ENCODE measurements around the gene AP5Z1. TPM values are rescaled to one million over a fixed set of nuclear protein-coding genes. Genes with fewer than 3 reads are reported as not detected.
A peak's percentile ranks its signal among the peaks of the same experiment; 100 is the strongest.

The AP5Z1 gene
- total RNA-seq, 1 experiment from 2014 or later, result 44.0 TPM

DNA sequence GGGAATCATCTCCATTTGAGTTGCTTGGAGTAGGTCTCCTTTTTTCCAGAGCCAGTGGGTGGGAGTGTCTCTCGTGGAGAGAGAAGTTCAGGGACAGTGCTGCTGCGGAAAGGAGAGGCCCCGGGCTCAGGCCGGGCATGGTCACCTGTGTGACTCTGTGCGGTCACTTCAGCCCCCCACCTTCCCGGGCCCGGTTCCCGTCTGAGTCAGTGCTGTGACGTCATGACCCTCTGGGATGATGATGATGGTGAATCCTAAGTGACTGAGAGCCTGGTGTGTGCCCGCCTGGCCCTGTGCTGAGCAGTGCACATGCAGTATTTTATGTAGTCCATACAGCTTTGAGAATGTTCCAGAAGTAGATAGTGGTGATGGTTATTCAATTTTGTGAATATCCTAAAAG lies 32.6 kb upstream of the AP5Z1 start:
- Histone ChIP-seq H3F3A (ENCODE audit: insufficient read depth, low read depth) (peaks cover 50% of the 10 kb centered on the region), H3K36me3 (ENCODE audit: low read depth) (peaks cover 26% of the 10 kb centered on the region), H3K27me3 (ENCODE audit: insufficient read depth, low read depth) (no peaks in the 10 kb centered on the region), H2AFZ (no peak overlapping the region), H3K4me1 (replicated peaks; ENCODE audit: insufficient read depth) (peaks cover 48% of the 10 kb centered on the region), H3K9me2 (ENCODE audit: insufficient read depth) (no peaks in the 10 kb centered on the region), H3K79me2 (ENCODE audit: low read depth) (peaks cover 72% of the 10 kb centered on the region), H3K4me3 (no peak overlapping the region), H3K27ac (peak overlapping the region; percentile 93), H4K20me1 (ENCODE audit: insufficient read depth) (peaks cover 13% of the 10 kb centered on the region; the same call in 1 of the 2 replicates), H3K9me3 (ENCODE audit: insufficient read depth, low read depth) (no peaks in the 10 kb centered on the region), H3K4me2 (peak overlapping the region; percentile 66; the same call in 1 of the 2 replicates)
- intact Hi-C loops (cut with micrococcal nuclease; ENCODE audit: unreplicated experiment), result no loop called here
- ChIA-PET POLR2A (ENCODE audit: unreplicated experiment) (no interaction called here), CTCF (interaction anchor here (0.7 kb wide), 1 partner anchor 1870 kb away, joined by 3 read pairs; no protein-coding TSS in a partner anchor)
- no peak for DNase-seq
- BruUV-seq (replicated peaks), result no TSS peak
- TF ChIP-seq, protein P1, sequence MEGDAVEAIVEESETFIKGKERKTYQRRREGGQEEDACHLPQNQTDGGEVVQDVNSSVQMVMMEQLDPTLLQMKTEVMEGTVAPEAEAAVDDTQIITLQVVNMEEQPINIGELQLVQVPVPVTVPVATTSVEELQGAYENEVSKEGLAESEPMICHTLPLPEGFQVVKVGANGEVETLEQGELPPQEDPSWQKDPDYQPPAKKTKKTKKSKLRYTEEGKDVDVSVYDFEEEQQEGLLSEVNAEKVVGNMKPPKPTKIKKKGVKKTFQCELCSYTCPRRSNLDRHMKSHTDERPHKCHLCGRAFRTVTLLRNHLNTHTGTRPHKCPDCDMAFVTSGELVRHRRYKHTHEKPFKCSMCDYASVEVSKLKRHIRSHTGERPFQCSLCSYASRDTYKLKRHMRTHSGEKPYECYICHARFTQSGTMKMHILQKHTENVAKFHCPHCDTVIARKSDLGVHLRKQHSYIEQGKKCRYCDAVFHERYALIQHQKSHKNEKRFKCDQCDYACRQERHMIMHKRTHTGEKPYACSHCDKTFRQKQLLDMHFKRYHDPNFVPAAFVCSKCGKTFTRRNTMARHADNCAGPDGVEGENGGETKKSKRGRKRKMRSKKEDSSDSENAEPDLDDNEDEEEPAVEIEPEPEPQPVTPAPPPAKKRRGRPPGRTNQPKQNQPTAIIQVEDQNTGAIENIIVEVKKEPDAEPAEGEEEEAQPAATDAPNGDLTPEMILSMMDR (conservative IDR thresholded peaks at IDR 0.05), result no peak
- TF ChIP-seq EZH2 (IDR thresholded peaks at IDR 0.05; ENCODE audit: low read depth), result no peak

DNA sequence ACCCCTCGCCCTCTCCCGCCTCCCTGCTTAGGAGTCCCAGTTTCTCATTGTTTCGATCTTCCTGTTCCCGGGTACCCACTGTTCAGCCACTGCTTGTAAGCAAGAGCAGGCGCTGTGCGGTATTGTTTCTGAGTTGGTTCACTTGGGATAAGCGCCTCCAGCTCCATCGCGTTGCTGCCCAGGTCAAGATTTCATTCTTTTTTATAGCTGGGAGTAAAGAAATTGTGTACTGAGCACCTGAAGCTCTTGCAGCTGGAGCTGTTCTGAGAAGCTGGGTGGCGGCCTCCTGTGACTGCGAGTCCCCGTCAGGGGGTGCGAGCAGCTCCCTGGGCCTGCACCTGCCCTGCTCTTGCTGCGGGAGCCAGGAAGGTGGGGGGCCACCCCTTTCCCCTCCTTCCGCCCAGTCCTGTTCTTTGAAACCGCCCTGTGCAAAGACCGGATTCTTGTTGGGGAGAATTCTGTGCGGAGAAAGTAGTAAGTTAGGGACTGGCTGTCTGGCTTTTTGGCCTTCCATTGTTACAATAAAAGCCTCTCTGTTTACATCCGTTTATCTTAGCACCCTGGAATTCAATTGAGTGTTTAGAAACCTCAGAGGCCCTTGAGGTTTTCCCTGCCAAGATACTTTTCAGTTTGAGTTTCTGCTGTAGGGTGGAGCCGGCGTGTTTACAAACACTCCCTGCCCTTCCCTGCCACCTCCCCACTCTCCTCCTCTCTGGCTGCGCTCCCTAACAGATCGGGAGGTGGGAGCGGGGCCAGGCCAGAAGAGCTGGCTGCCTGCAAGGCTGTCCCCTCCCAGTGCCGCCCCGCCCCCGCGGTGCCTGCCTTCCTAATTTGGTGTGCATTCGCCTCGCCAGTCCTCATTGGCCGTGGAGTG lies 30.8 kb upstream of the AP5Z1 start:
- intact Hi-C loops (cut with micrococcal nuclease; ENCODE audit: unreplicated experiment), result loop anchor here (1.0 kb wide), 3 partner anchors 19 to 103 kb away; no protein-coding TSS in a partner anchor
- peaks cover 68% of the 10 kb centered on the region for H3K79me2 ChIP-seq (ENCODE audit: low read depth)
- peak overlapping the region; percentile 30; the same call in 1 of the 2 replicates for H3K4me3 ChIP-seq
- TSS peak; percentile 87 for BruUV-seq (replicated peaks)
- H3K36me3 ChIP-seq (ENCODE audit: low read depth), result peaks cover 31% of the 10 kb centered on the region
- peak; percentile 98 to 100 for DNase-seq
- H3K27me3 ChIP-seq (ENCODE audit: insufficient read depth, low read depth), result no peaks in the 10 kb centered on the region
- peaks cover 37% of the 10 kb centered on the region for H3K4me1 ChIP-seq (replicated peaks; ENCODE audit: insufficient read depth)
- ChIA-PET CTCF (interaction anchor here (0.6 to 0.8 kb wide), 3 partner anchors 344 to 713 kb away, joined by 4 to 8 read pairs (median 5); no protein-coding TSS in a partner anchor), POLR2A (ENCODE audit: unreplicated experiment) (interaction anchor here (0.5 to 1.4 kb wide), 10 partner anchors 32 to 1881 kb away, joined by 4 to 13 read pairs (median 8); no protein-coding TSS in a partner anchor)
- H3F3A ChIP-seq (ENCODE audit: insufficient read depth, low read depth), result peaks cover 39% of the 10 kb centered on the region
- TF ChIP-seq EZH2 (IDR thresholded peaks at IDR 0.05; ENCODE audit: low read depth), result no peak
- TF ChIP-seq, protein P1 (conservative IDR thresholded peaks at IDR 0.05), result no peak
- no peaks in the 10 kb centered on the region for H3K9me3 ChIP-seq (ENCODE audit: insufficient read depth, low read depth)
- H3K27ac ChIP-seq, result peak overlapping the region; percentile 93
- peaks cover under 1% of the 10 kb centered on the region; the same call in 1 of the 2 replicates for H4K20me1 ChIP-seq (ENCODE audit: insufficient read depth)
- H3K4me2 ChIP-seq, result peak overlapping the region; percentile 76
- no peaks in the 10 kb centered on the region for H3K9me2 ChIP-seq (ENCODE audit: insufficient read depth)
- H2AFZ ChIP-seq, result no peak overlapping the region

DNA sequence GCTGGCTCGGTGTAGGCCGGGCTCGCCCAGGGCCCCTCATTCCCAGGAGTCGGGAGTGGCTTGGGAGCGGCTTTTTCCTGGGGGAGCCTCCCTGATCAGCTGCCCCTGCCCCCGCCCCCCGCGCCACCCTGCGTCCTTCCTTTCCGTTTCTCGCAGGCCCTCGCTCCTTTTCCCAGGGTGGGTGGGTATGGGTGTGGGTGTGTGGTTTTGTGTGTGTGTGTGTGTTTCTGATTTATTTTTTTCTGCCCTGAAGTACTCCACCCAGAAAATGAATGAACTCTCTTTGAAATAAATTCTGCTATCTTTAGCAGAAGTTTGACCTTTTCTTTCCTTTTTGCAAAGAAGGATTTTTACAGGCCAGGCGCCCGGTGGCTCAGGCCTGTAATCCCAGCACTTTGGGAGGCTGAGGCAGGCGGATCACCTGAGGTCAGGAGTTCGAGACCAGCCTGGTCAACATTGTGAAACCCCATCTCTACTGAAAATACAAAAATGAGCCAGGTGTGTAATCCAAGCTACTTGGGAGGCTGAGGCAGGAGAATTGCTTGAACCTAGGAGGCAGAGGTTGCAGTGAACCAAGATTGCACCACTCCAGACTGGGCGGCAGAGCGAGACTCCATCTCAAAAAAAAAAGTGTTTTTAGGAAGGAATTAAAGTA lies 30.0 kb upstream of the AP5Z1 start:
- Histone ChIP-seq H3K9me2 (ENCODE audit: insufficient read depth) (no peaks in the 10 kb centered on the region), H3K9me3 (ENCODE audit: insufficient read depth, low read depth) (no peaks in the 10 kb centered on the region), H3K27ac (peak overlapping the region; percentile 93), H3K4me3 (peak overlapping the region; percentile 42; the same call in 1 of the 2 replicates), H3K4me1 (replicated peaks; ENCODE audit: insufficient read depth) (peaks cover 37% of the 10 kb centered on the region), H3K36me3 (ENCODE audit: low read depth) (peaks cover 31% of the 10 kb centered on the region), H4K20me1 (ENCODE audit: insufficient read depth) (0 out of 2 replicates have a peak, but pooled peaks cover 2% of the 10 kb centered on the region), H3K79me2 (ENCODE audit: low read depth) (peaks cover 64% of the 10 kb centered on the region), H3K4me2 (peak overlapping the region; percentile 76), H3K27me3 (ENCODE audit: insufficient read depth, low read depth) (no peaks in the 10 kb centered on the region), H2AFZ (no peak overlapping the region), H3F3A (ENCODE audit: insufficient read depth, low read depth) (peaks cover 39% of the 10 kb centered on the region)
- intact Hi-C loops (cut with micrococcal nuclease; ENCODE audit: unreplicated experiment), result loop anchor here (1.0 kb wide), 1 partner anchor 104 kb away; no protein-coding TSS in a partner anchor
- no peak for DNase-seq
- ChIA-PET POLR2A (ENCODE audit: unreplicated experiment) (interaction anchor here (0.5 to 1.4 kb wide), 10 partner anchors 32 to 1882 kb away, joined by 4 to 11 read pairs (median 6); no protein-coding TSS in a partner anchor), CTCF (interaction anchor here (0.6 to 1.6 kb wide), 4 partner anchors 14 to 713 kb away, joined by 4 to 8 read pairs (median 5); no protein-coding TSS in a partner anchor)
- TSS peak; percentile 82 for BruUV-seq (replicated peaks)
- TF ChIP-seq, protein P1 (conservative IDR thresholded peaks at IDR 0.05), result no peak
- TF ChIP-seq EZH2 (IDR thresholded peaks at IDR 0.05; ENCODE audit: low read depth), result no peak

Measured in PC-9 (cell line).